ENCODE data around the gene ZSWIM8.
A peak's percentile ranks its signal among the peaks of the same experiment; 100 is the strongest.

Gene ZSWIM8

GRCh38 chr10:73808021-73808815 lies 22.8 kb downstream of the ZSWIM8 start:
- Histone ChIP-seq H3K9me3 (ENCODE audit: severe bottlenecking) (no peaks in the 10 kb centered on the region), H3K4me1 (ENCODE audit: insufficient read depth, poor library complexity, severe bottlenecking) (peaks cover 2% of the 10 kb centered on the region), H3K4me3 (ENCODE audit: severe bottlenecking) (no peak overlapping the region), H3K36me3 (ENCODE audit: low read depth) (peaks cover 47% of the 10 kb centered on the region), H3K27me3 (ENCODE audit: insufficient read depth, poor library complexity, severe bottlenecking) (no peaks in the 10 kb centered on the region), H3K27ac (ENCODE audit: poor library complexity, severe bottlenecking) (no peak overlapping the region)
- ATAC-seq (ENCODE audit: low read depth) (no peak), DNase-seq (ENCODE audit: low spot score) (no peak)
- TF ChIP-seq CTCF (IDR thresholded peaks at IDR 0.05; ENCODE audit: poor library complexity, severe bottlenecking): no peak

DNA sequence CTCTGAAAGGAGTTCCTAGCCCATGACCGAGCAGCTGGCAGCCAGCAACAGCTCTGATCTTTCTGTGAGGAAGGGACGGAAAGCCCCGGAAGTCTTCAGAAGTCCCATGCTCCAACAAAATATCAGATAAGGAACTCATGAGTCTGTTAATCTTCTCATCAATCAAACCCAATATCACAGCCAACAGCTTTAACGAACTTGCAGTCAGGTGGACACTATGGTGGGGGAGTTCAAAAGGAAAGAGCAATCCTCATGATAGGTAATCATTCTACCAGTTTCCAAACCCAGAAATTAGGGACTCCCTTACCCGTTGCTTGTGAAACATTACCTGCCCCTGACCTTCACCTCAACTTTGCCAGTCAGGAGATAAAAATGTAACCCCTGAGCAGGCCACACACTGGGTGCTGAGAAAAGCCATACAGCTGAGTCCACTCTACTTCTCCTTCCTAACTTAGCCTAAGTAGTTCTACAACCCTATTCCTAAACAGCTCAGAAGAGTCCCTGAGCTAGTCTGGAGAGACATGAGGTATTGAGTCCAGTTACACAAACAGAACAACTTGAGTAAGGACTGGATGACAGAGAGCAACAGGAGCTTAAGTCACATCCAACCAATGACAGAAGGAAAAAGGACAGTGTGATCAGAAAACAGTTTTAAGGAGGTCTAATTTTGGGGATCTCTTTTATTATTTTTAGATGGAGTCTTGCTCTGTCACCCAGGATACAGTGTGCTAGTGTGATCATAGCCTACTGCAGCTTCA lies 23.8 kb downstream of the ZSWIM8 start:
- no peak for DNase-seq (ENCODE audit: low spot score)
- Histone ChIP-seq H3K27me3 (ENCODE audit: insufficient read depth, poor library complexity, severe bottlenecking) (no peaks in the 10 kb centered on the region), H3K4me3 (ENCODE audit: severe bottlenecking) (no peak overlapping the region), H3K9me3 (ENCODE audit: severe bottlenecking) (no peaks in the 10 kb centered on the region), H3K4me1 (ENCODE audit: insufficient read depth, poor library complexity, severe bottlenecking) (peaks cover 2% of the 10 kb centered on the region), H3K27ac (ENCODE audit: poor library complexity, severe bottlenecking) (no peak overlapping the region), H3K36me3 (ENCODE audit: low read depth) (peaks cover 39% of the 10 kb centered on the region)
- ATAC-seq (ENCODE audit: low read depth): no peak
- no peak for TF ChIP-seq CTCF (IDR thresholded peaks at IDR 0.05; ENCODE audit: poor library complexity, severe bottlenecking)

DNA sequence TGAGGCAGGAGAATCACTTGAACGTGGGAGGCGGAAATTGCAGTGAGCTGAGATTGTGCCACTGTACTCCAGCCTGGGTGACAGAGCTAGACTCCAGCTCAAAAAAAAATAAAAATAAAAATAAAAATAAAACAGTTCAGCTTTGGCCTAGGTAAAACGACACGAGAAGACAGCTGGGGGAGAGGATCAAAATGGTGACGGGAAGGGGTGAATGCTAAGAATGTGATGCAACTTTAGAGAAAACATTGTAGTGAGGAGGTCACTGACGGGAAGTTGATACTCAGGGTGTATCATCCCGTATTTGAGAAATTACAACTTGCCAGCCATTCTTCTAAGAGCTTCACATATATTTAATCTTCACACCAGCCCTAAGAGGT lies 24.9 kb downstream of the ZSWIM8 start:
- no peak for ATAC-seq (ENCODE audit: low read depth)
- DNase-seq (ENCODE audit: low spot score): no peak
- no peak for TF ChIP-seq CTCF (IDR thresholded peaks at IDR 0.05; ENCODE audit: poor library complexity, severe bottlenecking)
- peaks cover 37% of the 10 kb centered on the region for H3K36me3 ChIP-seq (ENCODE audit: low read depth)
- no peaks in the 10 kb centered on the region for H3K9me3 ChIP-seq (ENCODE audit: severe bottlenecking)
- H3K4me3 ChIP-seq (ENCODE audit: severe bottlenecking): peak overlapping the region; percentile 72
- no peak overlapping the region for H3K27ac ChIP-seq (ENCODE audit: poor library complexity, severe bottlenecking)
- H3K4me1 ChIP-seq (ENCODE audit: insufficient read depth, poor library complexity, severe bottlenecking): peaks cover 2% of the 10 kb centered on the region
- H3K27me3 ChIP-seq (ENCODE audit: insufficient read depth, poor library complexity, severe bottlenecking): no peaks in the 10 kb centered on the region

GRCh38 chr10:73810735-73811465 lies 25.5 kb downstream of the ZSWIM8 start:
- Histone ChIP-seq H3K27ac (ENCODE audit: poor library complexity, severe bottlenecking) (peak overlapping the region; percentile 39), H3K4me3 (ENCODE audit: severe bottlenecking) (peak overlapping the region; percentile 72), H3K9me3 (ENCODE audit: severe bottlenecking) (no peaks in the 10 kb centered on the region), H3K27me3 (ENCODE audit: insufficient read depth, poor library complexity, severe bottlenecking) (no peaks in the 10 kb centered on the region), H3K4me1 (ENCODE audit: insufficient read depth, poor library complexity, severe bottlenecking) (peaks cover 6% of the 10 kb centered on the region), H3K36me3 (ENCODE audit: low read depth) (peaks cover 36% of the 10 kb centered on the region)
- ATAC-seq (ENCODE audit: low read depth): peak; percentile 28
- DNase-seq (ENCODE audit: low spot score): no peak
- TF ChIP-seq CTCF (IDR thresholded peaks at IDR 0.05; ENCODE audit: poor library complexity, severe bottlenecking): no peak
